Keratinocyte (primary cell): ENCODE results near the gene UNC13C. TPM values are rescaled to one million over a fixed set of nuclear protein-coding genes. Genes with fewer than 3 reads are reported as not detected.

Experiments used
- DNase-seq: peaks from one replicate; pipeline ENCODE4 v3.0.0-alpha.2; 2011; ENCODE audit warnings: low read depth, missing footprints, low spot score
- FAIRE-seq: peaks from 2 replicates; lab custom pipeline; 2011; peaks lifted over from hg19 to GRCh38; lab: Jason Lieb, UNC
- H2AFZ ChIP-seq: 2 replicates; pipeline ENCODE4 v1.6.0; 2012; ENCODE audit warnings: low read length, control low read depth, inconsistent platforms; ENCODE audit not compliant: control insufficient read depth
- H3K27ac ChIP-seq: 2 replicates; pipeline ENCODE4 v1.5.1; 2011; ENCODE audit warnings: low read length; ENCODE audit not compliant: control insufficient read depth, insufficient read depth
- H3K27me3 ChIP-seq: 3 replicates; pipeline ENCODE4 v1.6.0; 2011; ENCODE audit warnings: low read length; ENCODE audit not compliant: control insufficient read depth, insufficient read depth; ENCODE audit errors: extremely low read depth
- H3K36me3 ChIP-seq, 2 experiments: 2 replicates in 1 of 2; 3 replicates in 1 of 2; pipeline ENCODE4 v1.5.1; 2011; ENCODE audit warnings: low read length in 2 of 2, mild to moderate bottlenecking in 1 of 2; ENCODE audit not compliant: control insufficient read depth in 2 of 2, insufficient read depth in 2 of 2; ENCODE audit errors: extremely low read depth in 1 of 2
- H3K4me1 ChIP-seq: 3 replicates; pipeline ENCODE4 v1.5.1; 2011; ENCODE audit warnings: low read length; ENCODE audit not compliant: control insufficient read depth, insufficient read depth; ENCODE audit errors: extremely low read depth
- H3K4me2 ChIP-seq: 3 replicates; pipeline ENCODE4 v1.6.0; 2011; ENCODE audit warnings: low read depth, low read length; ENCODE audit not compliant: control insufficient read depth, insufficient read depth; ENCODE audit errors: extremely low read depth
- H3K4me3 ChIP-seq, 3 experiments: fragments of 200-600 bp in 1 of 3; sonication (generic) in 1 of 3; 2 replicates in 2 of 3; 3 replicates in 1 of 3; pipeline ENCODE4 v1.5.1; 2011 to 2016; ENCODE audit warnings: low read length in 3 of 3, mild to moderate bottlenecking in 3 of 3, control low read depth in 2 of 3, inconsistent platforms in 1 of 3, low read depth in 1 of 3, mixed read lengths in 1 of 3, mixed run types in 1 of 3, moderate library complexity in 1 of 3; ENCODE audit not compliant: control insufficient read depth in 2 of 3, insufficient read depth in 2 of 3; ENCODE audit errors: extremely low read depth in 1 of 3
- H3K79me2 ChIP-seq: 2 replicates; pipeline ENCODE4 v1.6.0; 2012; ENCODE audit warnings: low read length; ENCODE audit not compliant: control insufficient read depth, insufficient read depth
- H3K9ac ChIP-seq: 3 replicates; pipeline ENCODE4 v1.6.0; 2011; ENCODE audit warnings: low read length; ENCODE audit not compliant: control insufficient read depth, insufficient read depth; ENCODE audit errors: extremely low read depth
- H3K9me1 ChIP-seq: 3 replicates; pipeline ENCODE4 v1.6.0; 2011; ENCODE audit warnings: low read length; ENCODE audit not compliant: control insufficient read depth, insufficient read depth; ENCODE audit errors: extremely low read depth
- H3K9me3 ChIP-seq: 2 replicates; pipeline ENCODE4 v1.5.1; 2012; ENCODE audit warnings: low read depth, low read length; ENCODE audit not compliant: control insufficient read depth
- H4K20me1 ChIP-seq: 3 replicates; pipeline ENCODE4 v1.6.0; 2011; ENCODE audit warnings: low read length; ENCODE audit not compliant: control insufficient read depth, insufficient read depth; ENCODE audit errors: extremely low read depth
- EZH2 ChIP-seq: IDR thresholded peaks from one replicate; pipeline ENCODE4 v1.6.1; 2012; ENCODE audit warnings: inconsistent platforms, mild to moderate bottlenecking, low read length, moderate library complexity
- dilution Hi-C: fragments of 300-500 bp; cut with MboI; formaldehyde crosslinking; loops from one replicate; pipeline ENCODE4 v1.7.0; 2020; ENCODE audit warnings: low sequenced_read_pairs; ENCODE audit not compliant: extremely low pct_ligation_motif_present
- polyA plus RNA-seq, 5 experiments: library from polyadenylated mRNA; depleted of rRNA in 3 of 5; stranded (reverse) in 3 of 5; stranded (forward) in 1 of 5; unstranded in 1 of 5; fragments of >200 nt; gene quantifications; 1 replicate in 1 of 5; 2 replicates in 3 of 5; 3 replicates in 1 of 5; pipeline versions ENCODE4 v1.2.1 to v1.2.3, GENCODE V29; 2011 to 2012; ENCODE audit warnings: missing spikeins in 2 of 5, low read depth in 1 of 5, low replicate concordance in 1 of 5
- TF ChIP-seq, protein P1 (sequence below), 3 experiments: IDR thresholded peaks in 1 of 3; conservative IDR thresholded peaks in 1 of 3; optimal IDR thresholded peaks in 1 of 3; 2 replicates in 2 of 3; 3 replicates in 1 of 3; pipeline versions ENCODE3 to v1.5.1; 2011; ENCODE audit warnings: low read length in 3 of 3, mild to moderate bottlenecking in 3 of 3, moderate library complexity in 2 of 3, control low read depth in 1 of 3, inconsistent platforms in 1 of 3; ENCODE audit not compliant: insufficient read depth in 2 of 3; ENCODE audit errors: extremely low read depth in 1 of 3

UNC13C gene
- polyA plus RNA-seq, 1 donor (not counting 4 experiments of a cell fraction or from before 2014, with no cell fraction given), result not detected

DNA sequence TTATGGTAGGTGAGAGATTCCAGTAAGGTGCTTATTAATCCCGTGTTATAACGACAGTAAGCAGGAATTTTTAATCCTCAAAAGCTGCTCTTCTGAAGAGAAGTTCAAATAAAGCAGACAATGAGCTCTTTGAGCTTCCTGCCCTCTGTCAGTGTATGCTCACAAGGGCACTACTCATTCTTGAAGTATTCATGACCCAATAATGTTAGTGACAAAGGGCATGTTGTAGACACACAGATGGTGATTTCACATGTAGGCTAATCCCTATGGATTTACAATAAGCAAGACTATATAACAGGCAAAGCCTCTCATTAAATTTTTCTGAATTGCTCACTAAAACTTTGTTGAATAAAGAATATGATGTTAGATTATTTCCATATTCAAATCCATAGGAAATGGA is 639.9 kb downstream of the UNC13C start:
- Histone ChIP-seq H3K9ac (no peak overlapping the region), H3K36me3 (no peaks in the 10 kb centered on the region), H3K4me3 (no peak overlapping the region), H3K27me3 (no peaks in the 10 kb centered on the region), H3K9me1 (no peaks in the 10 kb centered on the region), H3K4me2 (no peak overlapping the region), H3K27ac (no peak overlapping the region), H3K79me2 (no peaks in the 10 kb centered on the region), H2AFZ (no peak overlapping the region), H3K9me3 (no peaks in the 10 kb centered on the region), H3K4me1 (no peaks in the 10 kb centered on the region), H4K20me1 (no peaks in the 10 kb centered on the region)
- no peak for FAIRE-seq
- dilution Hi-C loops, result no loop called here
- no peak for DNase-seq
- no peak for TF ChIP-seq EZH2
- TF ChIP-seq, protein P1, sequence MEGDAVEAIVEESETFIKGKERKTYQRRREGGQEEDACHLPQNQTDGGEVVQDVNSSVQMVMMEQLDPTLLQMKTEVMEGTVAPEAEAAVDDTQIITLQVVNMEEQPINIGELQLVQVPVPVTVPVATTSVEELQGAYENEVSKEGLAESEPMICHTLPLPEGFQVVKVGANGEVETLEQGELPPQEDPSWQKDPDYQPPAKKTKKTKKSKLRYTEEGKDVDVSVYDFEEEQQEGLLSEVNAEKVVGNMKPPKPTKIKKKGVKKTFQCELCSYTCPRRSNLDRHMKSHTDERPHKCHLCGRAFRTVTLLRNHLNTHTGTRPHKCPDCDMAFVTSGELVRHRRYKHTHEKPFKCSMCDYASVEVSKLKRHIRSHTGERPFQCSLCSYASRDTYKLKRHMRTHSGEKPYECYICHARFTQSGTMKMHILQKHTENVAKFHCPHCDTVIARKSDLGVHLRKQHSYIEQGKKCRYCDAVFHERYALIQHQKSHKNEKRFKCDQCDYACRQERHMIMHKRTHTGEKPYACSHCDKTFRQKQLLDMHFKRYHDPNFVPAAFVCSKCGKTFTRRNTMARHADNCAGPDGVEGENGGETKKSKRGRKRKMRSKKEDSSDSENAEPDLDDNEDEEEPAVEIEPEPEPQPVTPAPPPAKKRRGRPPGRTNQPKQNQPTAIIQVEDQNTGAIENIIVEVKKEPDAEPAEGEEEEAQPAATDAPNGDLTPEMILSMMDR (optimal IDR thresholded peaks at IDR 0.05 in 1 of 3, IDR thresholded peaks at IDR 0.05 in 1 of 3, conservative IDR thresholded peaks at IDR 0.05 in 1 of 3; ENCODE audit: extremely low read depth in 1 of 3, insufficient read depth in 2 of 3, low read length in 3 of 3), result no peak

DNA sequence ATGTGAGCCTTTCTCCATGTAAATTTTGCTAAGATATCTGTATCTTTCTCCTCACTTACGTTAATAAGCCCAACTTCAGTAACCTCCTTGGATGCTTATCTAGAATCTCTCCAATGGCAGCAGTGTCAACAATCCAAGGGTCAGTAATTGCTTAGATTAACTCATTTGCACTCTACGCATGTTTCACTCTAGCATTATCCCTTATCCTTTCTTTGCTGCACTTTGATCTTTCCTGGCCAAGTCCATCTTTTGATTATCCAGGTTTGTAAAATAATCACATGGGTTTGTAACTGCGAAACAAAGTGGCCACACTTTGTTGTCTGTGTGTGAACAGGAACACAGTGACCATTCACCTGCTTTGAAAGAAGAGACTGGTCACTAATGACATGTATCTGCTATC is 640.9 kb downstream of the UNC13C start:
- Histone ChIP-seq H3K4me3 (no peak overlapping the region), H3K36me3 (no peaks in the 10 kb centered on the region), H3K4me2 (no peak overlapping the region), H2AFZ (no peak overlapping the region), H3K79me2 (no peaks in the 10 kb centered on the region), H3K27ac (no peak overlapping the region), H3K9me3 (no peaks in the 10 kb centered on the region), H3K9ac (no peak overlapping the region), H3K4me1 (no peaks in the 10 kb centered on the region), H3K27me3 (no peaks in the 10 kb centered on the region), H4K20me1 (no peaks in the 10 kb centered on the region), H3K9me1 (no peaks in the 10 kb centered on the region)
- FAIRE-seq (no peak), DNase-seq (no peak)
- dilution Hi-C loops, result no loop called here
- no peak for TF ChIP-seq EZH2
- TF ChIP-seq, protein P1 (optimal IDR thresholded peaks at IDR 0.05 in 1 of 3, IDR thresholded peaks at IDR 0.05 in 1 of 3, conservative IDR thresholded peaks at IDR 0.05 in 1 of 3; ENCODE audit: extremely low read depth in 1 of 3, insufficient read depth in 2 of 3, low read length in 3 of 3), result no peak
